IMR-90 (cell line): ENCODE measurements around the gene ACSM6. TPM values are rescaled to one million over a fixed set of nuclear protein-coding genes. Genes with fewer than 3 reads are reported as not detected.
A peak's percentile ranks its signal among the peaks of the same experiment; 100 is the strongest.

Source experiments
- ATAC-seq: fragments of 200-7000 bp; cut with Tn5 transposase; 2 replicates; pipeline ENCODE4 v1.9.1; 2020; ENCODE audit warnings: low read depth, mild to moderate bottlenecking, moderate library complexity
- BruUV-seq: library from RNA; stranded (reverse); fragments of 400-500 nt; replicated peaks from 2 replicates; lab custom pipeline; 2021; lab: Mats Ljungman, UMichigan
- CTCF ChIA-PET: fragments of 300-600 bp; formaldehyde crosslinking; extraction: SDS; loops from one replicate; lab custom pipeline; 2021; ENCODE audit warnings: antibody characterized with exemption; lab: Yijun Ruan, JAX
- POLR2A ChIA-PET: fragments of 300-600 bp; sonication (Branson Sonifier 250); formaldehyde crosslinking; loops from one replicate; lab custom pipeline; 2022; ENCODE audit warnings: antibody characterized with exemption; ENCODE audit not compliant: unreplicated experiment; lab: Charles Lee
- DNase-seq: peaks from one replicate; pipeline ENCODE4 v3.0.0; 2013
- H2AFZ ChIP-seq: replicated peaks from 2 replicates; pipeline ENCODE3; 2013; ENCODE audit warnings: low read length, mild to moderate bottlenecking; ENCODE audit not compliant: poor library complexity
- H2AK5ac ChIP-seq: 2 replicates; pipeline ENCODE4 v1.6.1; 2013; ENCODE audit warnings: low read depth, low read length, inconsistent platforms
- H2AK9ac ChIP-seq: replicated peaks from 2 replicates; pipeline ENCODE3; 2013; ENCODE audit warnings: mild to moderate bottlenecking, low read depth, low read length, moderate library complexity; ENCODE audit not compliant: poor library complexity
- H2BK120ac ChIP-seq: 2 replicates; pipeline ENCODE4 v1.6.1; 2013; ENCODE audit warnings: low read depth, low read length, inconsistent platforms
- H2BK15ac ChIP-seq: 3 replicates; pipeline ENCODE4 v1.6.1; 2013; ENCODE audit warnings: low read depth, low read length, inconsistent platforms
- H2BK20ac ChIP-seq: 2 replicates; pipeline ENCODE4 v1.6.1; 2013; ENCODE audit warnings: low read depth, mild to moderate bottlenecking, inconsistent platforms, low read length, moderate library complexity
- H2BK5ac ChIP-seq: 2 replicates; pipeline ENCODE4 v1.6.1; 2013; ENCODE audit warnings: mild to moderate bottlenecking, low read depth, low read length, inconsistent platforms; ENCODE audit not compliant: poor library complexity, severe bottlenecking
- H3K14ac ChIP-seq: replicated peaks from 2 replicates; pipeline ENCODE4 v1.6.1; 2013; ENCODE audit warnings: low read depth, low read length, inconsistent platforms
- H3K18ac ChIP-seq: 2 replicates; pipeline ENCODE4 v1.6.1; 2013; ENCODE audit warnings: low read depth, low read length, control low read depth
- H3K23ac ChIP-seq: 2 replicates; pipeline ENCODE4 v1.6.1; 2013; ENCODE audit warnings: low read depth, low read length, inconsistent platforms
- H3K27ac ChIP-seq: 2 replicates; pipeline ENCODE4 v1.5.1; 2013; ENCODE audit warnings: mild to moderate bottlenecking, control low read depth, low read length; ENCODE audit not compliant: insufficient read depth
- H3K27me3 ChIP-seq: 2 replicates; pipeline ENCODE4 v1.6.1; 2013; ENCODE audit warnings: low read length; ENCODE audit not compliant: control insufficient read depth, insufficient read depth
- H3K36me3 ChIP-seq: 2 replicates; pipeline ENCODE4 v1.6.1; 2013; ENCODE audit warnings: low read length, mixed read lengths; ENCODE audit not compliant: control insufficient read depth, insufficient read depth
- H3K4ac ChIP-seq: 2 replicates; pipeline ENCODE4 v1.6.1; 2013; ENCODE audit warnings: low read depth, low read length, inconsistent platforms
- H3K4me1 ChIP-seq: 2 replicates; pipeline ENCODE4 v1.6.1; 2013; ENCODE audit warnings: low read length, mixed read lengths; ENCODE audit not compliant: control insufficient read depth, insufficient read depth
- H3K4me2 ChIP-seq: 2 replicates; pipeline ENCODE4 v1.6.1; 2013; ENCODE audit warnings: low read depth, mild to moderate bottlenecking, control low read depth, low read length, moderate library complexity
- H3K4me3 ChIP-seq: 2 replicates; pipeline ENCODE4 v1.5.1; 2013; ENCODE audit warnings: low read depth, mild to moderate bottlenecking, control low read depth, low read length, moderate library complexity; ENCODE audit not compliant: insufficient read depth
- H3K56ac ChIP-seq: 2 replicates; pipeline ENCODE4 v1.6.1; 2013; ENCODE audit warnings: low read length, inconsistent platforms; ENCODE audit not compliant: insufficient read depth; ENCODE audit errors: extremely low read depth
- H3K79me1 ChIP-seq, 2 experiments: 2 replicates each; pipeline ENCODE4 v1.6.1; 2013; ENCODE audit warnings: low read length in 2 of 2, inconsistent platforms in 1 of 2, low read depth in 1 of 2
- H3K9ac ChIP-seq: 2 replicates; pipeline ENCODE4 v1.6.1; 2013; ENCODE audit warnings: low read depth, low read length, control low read depth
- H3K9me1 ChIP-seq: 2 replicates; pipeline ENCODE4 v1.6.1; 2013; ENCODE audit warnings: low read length, inconsistent platforms; ENCODE audit not compliant: insufficient read depth
- H3K9me3 ChIP-seq: 2 replicates; pipeline ENCODE4 v1.6.1; 2013; ENCODE audit warnings: low read length; ENCODE audit not compliant: control insufficient read depth, insufficient read depth
- H4K20me1 ChIP-seq: 2 replicates; pipeline ENCODE4 v1.6.1; 2013; ENCODE audit warnings: low read length, inconsistent platforms; ENCODE audit not compliant: insufficient read depth
- H4K5ac ChIP-seq: 2 replicates; pipeline ENCODE4 v1.6.1; 2013; ENCODE audit warnings: mild to moderate bottlenecking, low read depth, low read length, control low read depth
- H4K8ac ChIP-seq, 2 experiments: 2 replicates each; pipeline ENCODE4 v1.6.1; 2013; ENCODE audit warnings: low read depth in 2 of 2, low read length in 2 of 2, control low read depth in 1 of 2, inconsistent platforms in 1 of 2
- H4K91ac ChIP-seq: 2 replicates; pipeline ENCODE4 v1.6.1; 2013; ENCODE audit warnings: low read depth, low read length, inconsistent platforms; ENCODE audit not compliant: insufficient read depth
- CHD1 ChIP-seq: IDR thresholded peaks from 2 replicates; pipeline ENCODE4 v1.6.1; 2012; ENCODE audit warnings: low read depth, low read length, improper control_type of control experiment
- MXI1 ChIP-seq: IDR thresholded peaks from 2 replicates; pipeline ENCODE4 v1.6.1; 2012; ENCODE audit warnings: low read depth, mild to moderate bottlenecking, low read length, moderate library complexity, borderline replicate concordance
- RAD21 ChIP-seq: IDR thresholded peaks from 2 replicates; pipeline ENCODE4 v1.6.1; 2012; ENCODE audit warnings: low read length, improper control_type of control experiment
- SMC3 ChIP-seq: fragments of 150-350 bp; IDR thresholded peaks from 2 replicates; pipeline ENCODE4 v1.6.1; 2016; ENCODE audit warnings: low read depth, mild to moderate bottlenecking, antibody characterized with exemption, low read length, moderate library complexity
- WGBS, 2 experiments: methylation state at CpG; one replicate each; pipeline versions ENCODE4 v1.1.5 to v1.1.7; 2013; ENCODE audit warnings: missing lambda C conversion rate in 2 of 2; ENCODE audit not compliant: insufficient read length in 1 of 2; ENCODE audit errors: extremely low coverage in 2 of 2; 5-methylcytosine and 5-hydroxymethylcytosine counted together
- dilution Hi-C: fragments of 300-500 bp; cut with HindIII; formaldehyde crosslinking; loops from one replicate; pipeline ENCODE4 v1.14.3; 2018; ENCODE audit warnings: low sequenced_read_pairs; ENCODE audit not compliant: unreplicated experiment
- in situ Hi-C: fragments of 300-500 bp; cut with MboI; formaldehyde crosslinking; loops from 3 replicates; pipeline ENCODE4 v1.14.3; 2019; ENCODE audit warnings: low sequenced_read_pairs, inconsistent platforms, mixed read lengths
- intact Hi-C: fragments of 100-400 bp; cut with micrococcal nuclease; formaldehyde crosslinking; loops from 2 replicates; pipeline ENCODE4 v1.10.0; 2022
- polyA plus RNA-seq, 3 experiments: library from polyadenylated mRNA; depleted of rRNA; stranded (reverse); fragments of >200 nt; gene quantifications; 2 replicates each; pipeline ENCODE4 v1.2.3, GENCODE V29; 2012; ENCODE audit warnings: low replicate concordance in 1 of 3
- total RNA-seq: library from RNA; depleted of rRNA; stranded (reverse); fragments of >200 nt; gene quantifications from 2 replicates; pipeline ENCODE4 v1.2.3, GENCODE V29; 2012
- TF ChIP-seq, protein P1 (sequence below): fragments of 150-350 bp; IDR thresholded peaks from 2 replicates; pipeline ENCODE4 v1.6.1; 2016; ENCODE audit warnings: low read depth, mild to moderate bottlenecking, low read length, moderate library complexity, borderline replicate concordance
- TF ChIP-seq, protein P2 (sequence below): conservative IDR thresholded peaks from 2 replicates; pipeline ENCODE4 v1.5.1; 2012; ENCODE audit warnings: mild to moderate bottlenecking, low read depth, low read length, improper control_type of control experiment

Gene ACSM6
- total and polyA plus RNA-seq, 2 of the 4 experiments (the other 2 are of a cell fraction): not detected

DNA sequence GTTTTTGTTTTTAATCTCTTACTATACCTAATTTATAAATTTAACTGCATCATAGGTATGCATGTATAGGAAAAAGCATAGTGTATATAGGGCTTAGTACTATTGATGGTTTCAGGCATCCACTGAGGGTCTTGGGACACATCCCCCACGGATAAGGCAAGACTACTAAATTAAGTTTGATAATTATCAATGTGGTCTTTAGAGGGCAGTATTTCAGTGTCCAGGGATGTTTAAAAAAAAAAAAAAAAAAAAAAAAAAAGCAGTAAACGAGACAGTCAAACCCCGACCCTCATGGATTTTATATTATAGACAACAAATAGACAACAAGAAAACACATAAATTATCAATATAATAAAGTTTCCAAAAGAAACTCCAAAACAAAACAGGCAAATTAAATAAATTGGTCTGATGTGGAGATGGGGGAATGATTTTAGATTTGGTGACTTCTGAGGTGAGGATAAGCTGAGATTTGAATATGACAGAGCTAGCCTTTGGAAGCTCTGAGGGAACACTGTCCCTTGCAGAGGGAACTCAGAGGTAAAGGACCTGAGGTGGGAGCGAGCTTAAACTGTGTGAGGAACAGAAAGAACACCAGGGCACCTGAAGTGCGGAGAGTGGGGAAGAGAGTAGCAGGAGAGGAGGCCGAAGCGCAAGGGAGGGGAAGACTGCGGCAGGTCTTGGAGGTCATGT lies 14.8 kb downstream of the ACSM6 start:
- H3K9me1 ChIP-seq: no peaks in the 10 kb centered on the region
- H4K8ac ChIP-seq: no peak overlapping the region
- peak; percentile 59; the same call in 1 of the 2 replicates for ATAC-seq
- no peak overlapping the region for H3K4me3 ChIP-seq
- DNase-seq: no peak
- dilution Hi-C loops (no loop called here), in situ Hi-C loops (no loop called here), intact Hi-C loops (loop anchor here (2.0 kb wide), 2 partner anchors 34 to 154 kb away; no protein-coding TSS in a partner anchor)
- H3K9ac ChIP-seq: no peak overlapping the region
- peak overlapping the region; percentile 45; the same call in 1 of the 2 replicates for H3K23ac ChIP-seq
- no peak for TF ChIP-seq CHD1
- peak; percentile 44; the same call in 1 of the 2 replicates for TF ChIP-seq SMC3
- TF ChIP-seq, protein P1, sequence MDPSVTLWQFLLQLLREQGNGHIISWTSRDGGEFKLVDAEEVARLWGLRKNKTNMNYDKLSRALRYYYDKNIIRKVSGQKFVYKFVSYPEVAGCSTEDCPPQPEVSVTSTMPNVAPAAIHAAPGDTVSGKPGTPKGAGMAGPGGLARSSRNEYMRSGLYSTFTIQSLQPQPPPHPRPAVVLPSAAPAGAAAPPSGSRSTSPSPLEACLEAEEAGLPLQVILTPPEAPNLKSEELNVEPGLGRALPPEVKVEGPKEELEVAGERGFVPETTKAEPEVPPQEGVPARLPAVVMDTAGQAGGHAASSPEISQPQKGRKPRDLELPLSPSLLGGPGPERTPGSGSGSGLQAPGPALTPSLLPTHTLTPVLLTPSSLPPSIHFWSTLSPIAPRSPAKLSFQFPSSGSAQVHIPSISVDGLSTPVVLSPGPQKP: no peak
- peak; percentile 47 for TF ChIP-seq RAD21
- no peak for TF ChIP-seq MXI1
- TF ChIP-seq, protein P2, sequence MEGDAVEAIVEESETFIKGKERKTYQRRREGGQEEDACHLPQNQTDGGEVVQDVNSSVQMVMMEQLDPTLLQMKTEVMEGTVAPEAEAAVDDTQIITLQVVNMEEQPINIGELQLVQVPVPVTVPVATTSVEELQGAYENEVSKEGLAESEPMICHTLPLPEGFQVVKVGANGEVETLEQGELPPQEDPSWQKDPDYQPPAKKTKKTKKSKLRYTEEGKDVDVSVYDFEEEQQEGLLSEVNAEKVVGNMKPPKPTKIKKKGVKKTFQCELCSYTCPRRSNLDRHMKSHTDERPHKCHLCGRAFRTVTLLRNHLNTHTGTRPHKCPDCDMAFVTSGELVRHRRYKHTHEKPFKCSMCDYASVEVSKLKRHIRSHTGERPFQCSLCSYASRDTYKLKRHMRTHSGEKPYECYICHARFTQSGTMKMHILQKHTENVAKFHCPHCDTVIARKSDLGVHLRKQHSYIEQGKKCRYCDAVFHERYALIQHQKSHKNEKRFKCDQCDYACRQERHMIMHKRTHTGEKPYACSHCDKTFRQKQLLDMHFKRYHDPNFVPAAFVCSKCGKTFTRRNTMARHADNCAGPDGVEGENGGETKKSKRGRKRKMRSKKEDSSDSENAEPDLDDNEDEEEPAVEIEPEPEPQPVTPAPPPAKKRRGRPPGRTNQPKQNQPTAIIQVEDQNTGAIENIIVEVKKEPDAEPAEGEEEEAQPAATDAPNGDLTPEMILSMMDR: peak; percentile 55
- peak overlapping the region; percentile 85 for H2BK20ac ChIP-seq
- no peaks in the 10 kb centered on the region for H3K27me3 ChIP-seq
- peak overlapping the region; percentile 80; the same call in 1 of the 2 replicates for H2AK5ac ChIP-seq
- 0 out of 2 replicates have a peak overlapping the region, but pooled peaks have one; percentile 48 for H4K91ac ChIP-seq
- peaks cover 3% of the 10 kb centered on the region; the same call in 1 of the 2 replicates for H3K4me1 ChIP-seq
- H3K56ac ChIP-seq: no peak overlapping the region
- peak overlapping the region; percentile 83 for H2AFZ ChIP-seq
- H2BK120ac ChIP-seq: peak overlapping the region; percentile 77
- POLR2A ChIA-PET: no interaction called here
- H3K14ac ChIP-seq: no peak overlapping the region
- no peak overlapping the region for H3K4me2 ChIP-seq
- BruUV-seq: no TSS peak
- H4K20me1 ChIP-seq: no peaks in the 10 kb centered on the region
- H2AK9ac ChIP-seq: peak overlapping the region; percentile 84
- no peak overlapping the region for H2BK5ac ChIP-seq
- 75% methylated on average over 4 of the region's 8 CpGs; no CpG with 5 or more reads in 1 of the 2 experiments for WGBS, 2 experiments
- peak overlapping the region; percentile 87; the same call in 1 of the 3 replicates for H2BK15ac ChIP-seq
- H3K36me3 ChIP-seq: no peaks in the 10 kb centered on the region
- peak overlapping the region; percentile 78 for H3K4ac ChIP-seq
- no peaks in the 10 kb centered on the region for H3K79me1 ChIP-seq
- peak overlapping the region; percentile 51; the same call in 1 of the 2 replicates for H4K5ac ChIP-seq
- no peaks in the 10 kb centered on the region for H3K9me3 ChIP-seq
- H3K18ac ChIP-seq: no peak overlapping the region
- CTCF ChIA-PET: interaction anchor here (0.5 to 1.2 kb wide), 5 partner anchors 14 to 446 kb away, joined by 3 to 8 read pairs (median 3); no protein-coding TSS in a partner anchor
- H3K27ac ChIP-seq: no peak overlapping the region
